T-helper 2 cell treated with Interferon-gamma antibody and Interleukin-4, amounts not matched to agents 5 μg/mL and 100 μg/mL, for 36 hours (primary cell): Measurements from ENCODE around the gene ANKRD24.
"Not testable (repeated sequence)": the region's sequence is repeated elsewhere in the genome, so short reads cannot be mapped to it uniquely, and the experiment has no call there.

Source experiments
- DNase-seq: peaks from one replicate; pipeline ENCODE4 v3.0.0; 2021; ENCODE audit warnings: low spot score
- H3K27ac Mint-ChIP-seq: one replicate; pipeline ENCODE4 v1.8.0; 2021; ENCODE audit warnings: mild to moderate bottlenecking, mixed read lengths
- H3K27me3 Mint-ChIP-seq: one replicate; pipeline ENCODE4 v1.8.0; 2021; ENCODE audit warnings: low read depth, mixed read lengths
- H3K36me3 Mint-ChIP-seq: one replicate; pipeline ENCODE4 v1.8.0; 2021; ENCODE audit warnings: low read depth, mixed read lengths
- H3K4me1 Mint-ChIP-seq: one replicate; pipeline ENCODE4 v1.8.0; 2021; ENCODE audit warnings: low read depth, mixed read lengths
- H3K4me3 Mint-ChIP-seq: one replicate; pipeline ENCODE4 v1.8.0; 2022; ENCODE audit warnings: mild to moderate bottlenecking, moderate library complexity, mixed read lengths
- H3K9me3 Mint-ChIP-seq: one replicate; pipeline ENCODE4 v1.8.0; 2021; ENCODE audit warnings: mixed read lengths

ANKRD24 gene

DNA sequence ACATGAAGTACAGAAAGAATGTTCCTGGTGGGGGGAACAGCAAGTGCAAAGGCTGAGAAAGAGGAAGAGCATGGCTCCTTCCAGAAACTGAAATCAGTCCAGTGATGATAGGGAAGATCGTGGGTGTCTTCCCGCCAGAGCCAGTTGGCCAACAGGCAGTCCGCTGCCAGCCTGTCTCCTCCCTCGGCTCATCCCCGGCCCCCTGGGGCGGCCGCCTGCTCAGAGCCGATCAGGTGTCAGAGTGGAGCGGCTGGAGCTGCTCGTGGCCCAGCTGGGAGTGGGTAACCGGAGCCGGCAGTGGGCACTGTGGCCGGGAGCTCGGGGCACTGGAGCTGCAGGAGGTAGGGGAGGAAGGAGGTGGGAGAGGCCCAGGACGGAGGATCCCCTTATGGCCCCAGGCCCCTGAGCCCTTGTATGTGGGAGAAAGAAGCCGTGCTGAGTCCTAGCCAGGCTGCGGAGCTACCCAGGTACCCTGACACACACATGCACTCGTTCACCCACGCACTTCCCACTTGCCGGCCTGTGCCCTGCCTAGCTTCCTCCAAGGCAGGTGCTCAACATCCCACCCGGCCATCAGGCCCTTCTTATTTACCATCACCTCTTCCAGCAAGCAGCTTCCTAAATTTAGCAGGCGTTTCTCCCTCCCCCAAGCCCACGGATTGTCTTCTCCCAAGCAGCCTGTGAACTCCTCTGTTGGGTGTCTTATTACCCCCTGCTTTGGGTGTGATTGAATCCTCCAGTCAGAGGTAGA lies 1.7 kb downstream of the ANKRD24 start:
- Mint-ChIP-seq H3K27me3 (no peaks in the 10 kb centered on the region), H3K4me3 (peak overlapping the region; percentile 58), H3K4me1 (peaks cover 25% of the 10 kb centered on the region), H3K9me3 (no peaks in the 10 kb centered on the region), H3K36me3 (peaks cover 13% of the 10 kb centered on the region), H3K27ac (no peak overlapping the region)
- no peak for DNase-seq

DNA sequence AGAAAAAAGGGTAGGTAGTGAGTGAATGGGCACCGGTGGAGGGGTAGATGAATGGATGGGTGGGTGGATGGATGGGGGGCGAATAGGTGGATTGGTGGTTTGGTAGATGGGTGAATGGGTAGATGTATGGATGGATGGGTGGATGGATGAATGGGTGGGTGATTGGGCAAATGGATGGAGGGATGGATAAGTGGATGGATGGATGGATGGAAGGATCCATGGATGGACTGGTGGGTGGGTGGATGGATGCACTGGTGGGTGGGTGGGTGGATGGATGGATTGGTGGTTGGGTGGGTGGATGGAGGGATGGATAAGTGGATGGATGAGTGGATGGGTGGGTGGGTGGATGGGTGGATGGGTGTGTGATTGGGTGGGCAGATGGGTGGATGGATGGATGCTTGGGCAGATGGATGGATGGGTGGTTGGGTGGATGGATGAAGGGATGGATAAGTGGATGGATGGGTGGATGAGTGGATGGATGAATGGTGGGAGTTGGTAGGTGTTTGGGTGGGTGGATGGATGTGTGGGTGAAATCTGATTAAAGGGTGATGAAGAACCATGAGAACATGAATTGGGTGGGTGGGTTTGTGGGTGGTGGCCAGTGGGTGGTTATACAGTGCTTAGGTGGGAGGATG lies 2.3 kb downstream of the ANKRD24 start:
- DNase-seq = no peak
- H3K27me3 Mint-ChIP-seq = no peaks in the 10 kb centered on the region
- H3K4me1 Mint-ChIP-seq = peaks cover 24% of the 10 kb centered on the region
- H3K27ac Mint-ChIP-seq = no peak overlapping the region
- H3K9me3 Mint-ChIP-seq = no peaks in the 10 kb centered on the region
- peaks cover 6% of the 10 kb centered on the region for H3K36me3 Mint-ChIP-seq
- no peak overlapping the region for H3K4me3 Mint-ChIP-seq

- no peak overlapping the region for H3K4me3 Mint-ChIP-seq
Observed at GRCh38 chr19:4185413-4186086, 3.1 kb downstream of the ANKRD24 start.

GRCh38 chr19:4186087-4186993 lies 3.9 kb downstream of the ANKRD24 start:
- Mint-ChIP-seq H3K27me3 (no peaks in the 10 kb centered on the region), H3K4me3 (no peak overlapping the region), H3K9me3 (no peaks in the 10 kb centered on the region), H3K36me3 (no peaks in the 10 kb centered on the region), H3K4me1 (peaks cover 18% of the 10 kb centered on the region), H3K27ac (no peak overlapping the region)
- DNase-seq = peak; percentile 63

More at GRCh38 chr19:4185413-4186086, 3.1 kb downstream of the ANKRD24 start:
- H3K27ac Mint-ChIP-seq = no peak overlapping the region
- no peaks in the 10 kb centered on the region for H3K9me3 Mint-ChIP-seq
- DNase-seq = no peak
- H3K4me1 Mint-ChIP-seq = peaks cover 24% of the 10 kb centered on the region
- no peaks in the 10 kb centered on the region for H3K27me3 Mint-ChIP-seq
- H3K36me3 Mint-ChIP-seq = peaks cover 2% of the 10 kb centered on the region

DNA sequence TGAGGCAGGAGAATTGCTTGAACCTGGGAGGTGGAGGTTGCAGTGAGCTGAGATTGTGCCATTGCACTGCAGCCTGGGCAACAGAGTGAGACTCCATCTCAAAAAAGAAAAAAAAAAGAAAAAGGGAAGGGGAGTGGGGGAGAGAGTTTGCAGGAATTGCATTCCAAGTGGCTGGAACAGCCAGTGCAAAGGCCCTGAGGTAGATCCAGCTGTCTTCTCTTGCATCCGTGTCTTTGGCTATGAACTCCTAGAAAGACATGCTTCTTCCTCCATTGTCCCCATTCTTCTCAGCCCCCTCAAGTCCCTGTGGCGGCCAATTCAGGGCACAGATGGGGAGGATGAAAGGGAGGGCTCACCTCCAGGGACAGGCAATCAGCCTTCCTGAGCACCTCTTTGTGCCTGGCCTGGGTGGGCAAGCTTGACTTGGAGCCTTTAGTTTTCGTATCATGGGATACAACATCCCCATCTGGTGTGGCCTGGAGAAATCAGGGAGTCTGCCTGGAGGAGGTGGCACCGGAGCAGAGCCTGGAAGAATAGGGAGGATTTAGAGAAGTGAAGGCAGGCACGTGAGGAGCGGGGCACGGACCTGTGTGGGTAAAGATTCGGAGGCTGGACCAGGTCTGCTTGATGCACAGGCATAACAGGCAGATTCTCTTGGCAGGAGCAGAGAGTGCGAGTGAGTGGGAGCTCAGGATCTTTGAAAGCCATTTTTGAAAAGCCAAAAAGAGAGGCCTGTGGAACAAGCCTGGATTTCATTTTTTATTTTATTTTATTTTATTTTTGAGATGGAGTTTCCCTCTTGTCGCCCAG lies 5.0 kb downstream of the ANKRD24 start:
- Mint-ChIP-seq H3K36me3 (no peaks in the 10 kb centered on the region), H3K9me3 (no peaks in the 10 kb centered on the region), H3K27ac (no peak overlapping the region), H3K27me3 (no peaks in the 10 kb centered on the region), H3K4me3 (no peak overlapping the region), H3K4me1 (peaks cover 13% of the 10 kb centered on the region)
- no peak for DNase-seq

DNA sequence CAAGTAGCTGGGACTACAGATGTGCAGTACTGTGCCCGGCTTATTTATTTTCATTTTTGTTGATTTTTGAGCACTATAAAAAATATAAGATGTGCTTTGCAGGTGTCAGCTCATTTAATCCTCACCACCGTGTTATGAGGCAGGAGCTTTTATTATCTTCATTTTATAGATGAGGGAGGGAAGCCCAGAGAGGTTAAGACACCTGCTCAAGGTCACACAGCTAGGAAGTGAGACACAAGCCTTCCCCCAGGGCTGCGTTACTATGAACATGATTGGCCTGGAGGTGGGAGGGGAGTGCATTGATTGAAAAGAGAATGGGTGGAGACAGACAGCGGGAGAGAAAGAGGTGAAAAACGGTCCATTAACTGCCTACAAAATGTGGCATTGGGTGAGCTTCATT lies 7.2 kb downstream of the ANKRD24 start:
- DNase-seq = no peak
- Mint-ChIP-seq H3K27me3 (peaks cover 5% of the 10 kb centered on the region), H3K4me1 (peaks cover 10% of the 10 kb centered on the region), H3K9me3 (no peaks in the 10 kb centered on the region), H3K27ac (no peak overlapping the region), H3K36me3 (no peaks in the 10 kb centered on the region), H3K4me3 (no peak overlapping the region)

DNA sequence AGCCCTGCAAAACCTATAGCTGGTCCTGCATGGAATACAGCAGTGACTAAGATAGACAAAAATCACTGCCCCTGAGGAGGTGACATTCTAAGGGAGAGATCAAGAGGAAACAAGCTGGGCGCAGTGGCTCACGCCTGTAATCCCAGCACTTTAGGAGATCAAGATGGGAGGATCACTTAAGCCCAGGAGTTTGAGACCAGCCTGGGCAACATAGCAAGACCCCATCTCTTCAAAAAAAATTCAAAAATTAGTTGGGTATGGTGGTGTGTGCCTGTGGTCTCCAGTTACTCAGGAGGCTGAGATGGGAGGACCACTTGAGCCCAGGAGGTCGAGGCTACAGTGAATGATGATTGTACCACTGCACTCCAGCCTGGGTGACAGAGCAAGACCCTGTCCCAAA lies 10.0 kb downstream of the ANKRD24 start:
- not testable (repeated sequence) for H3K36me3 Mint-ChIP-seq, H3K4me1 Mint-ChIP-seq, H3K9me3 Mint-ChIP-seq, H3K27ac Mint-ChIP-seq, DNase-seq, H3K4me3 Mint-ChIP-seq
- peaks cover 17% of the 10 kb centered on the region for H3K27me3 Mint-ChIP-seq

- H3K27ac Mint-ChIP-seq = no peak overlapping the region
- H3K27me3 Mint-ChIP-seq = peaks cover 27% of the 10 kb centered on the region
- H3K36me3 Mint-ChIP-seq = peaks cover 10% of the 10 kb centered on the region
- H3K4me1 Mint-ChIP-seq = peaks cover 9% of the 10 kb centered on the region
- H3K4me3 Mint-ChIP-seq = no peak overlapping the region
- no peak for DNase-seq
- peaks cover 10% of the 10 kb centered on the region for H3K9me3 Mint-ChIP-seq
Observed at GRCh38 chr19:4194353-4194752, 11.9 kb downstream of the ANKRD24 start.

DNA sequence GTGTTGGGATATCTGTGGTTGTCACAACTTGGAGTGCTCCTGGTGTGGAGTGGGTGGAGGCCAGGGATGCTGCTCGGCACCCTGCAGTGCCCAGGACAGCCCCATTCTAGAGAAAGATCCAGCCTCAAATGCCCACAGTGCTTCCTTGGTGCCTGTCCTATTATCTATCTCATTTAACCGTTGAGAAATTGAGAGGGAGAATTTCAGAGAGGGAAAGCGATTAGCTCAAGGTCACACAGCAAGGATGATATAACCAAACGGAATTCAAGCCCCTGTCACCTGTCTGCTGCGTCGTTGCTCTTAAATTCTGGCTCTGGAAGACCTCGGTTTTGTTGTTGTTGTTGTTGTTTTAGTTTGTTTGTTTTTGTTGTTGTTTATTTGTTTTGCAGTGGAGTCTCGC lies 13.5 kb downstream of the ANKRD24 start:
- Mint-ChIP-seq H3K27me3 (peaks cover 30% of the 10 kb centered on the region), H3K4me1 (peaks cover 9% of the 10 kb centered on the region), H3K27ac (no peak overlapping the region), H3K4me3 (no peak overlapping the region), H3K36me3 (peaks cover 10% of the 10 kb centered on the region), H3K9me3 (peaks cover 10% of the 10 kb centered on the region)
- DNase-seq = no peak

- Mint-ChIP-seq H3K4me1 (peaks cover 9% of the 10 kb centered on the region), H3K27ac (peak overlapping the region; percentile 60), H3K36me3 (peaks cover 10% of the 10 kb centered on the region), H3K4me3 (no peak overlapping the region), H3K9me3 (peaks cover 10% of the 10 kb centered on the region), H3K27me3 (peaks cover 31% of the 10 kb centered on the region)
- DNase-seq = no peak
Observed at GRCh38 chr19:4196587-4197148, 14.2 kb downstream of the ANKRD24 start.

DNA sequence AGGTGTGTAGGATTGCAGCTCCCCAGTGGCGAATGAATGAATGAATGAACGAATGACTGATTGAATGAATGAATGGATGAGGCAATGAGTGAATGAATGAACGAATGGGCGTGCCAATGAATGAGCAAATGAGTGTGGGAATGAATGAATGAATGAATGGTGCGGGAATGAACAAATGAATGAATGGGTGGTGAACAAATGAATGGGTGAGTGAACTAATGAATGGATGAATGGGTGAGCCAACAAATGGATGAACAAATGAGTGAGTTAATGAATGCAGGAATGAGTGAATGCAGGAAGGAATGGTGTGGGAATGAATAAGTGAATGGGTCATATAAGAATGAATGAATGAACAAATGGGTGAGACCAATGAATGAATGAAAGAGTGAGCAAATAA lies 14.7 kb downstream of the ANKRD24 start:
- Mint-ChIP-seq H3K4me3 (peak overlapping the region; percentile 9), H3K27me3 (peaks cover 31% of the 10 kb centered on the region), H3K27ac (peak overlapping the region; percentile 60), H3K36me3 (peaks cover 10% of the 10 kb centered on the region), H3K4me1 (peaks cover 9% of the 10 kb centered on the region), H3K9me3 (peaks cover 10% of the 10 kb centered on the region)
- DNase-seq = no peak

GRCh38 chr19:4197625-4198466 lies 15.4 kb downstream of the ANKRD24 start:
- Mint-ChIP-seq H3K4me3 (peak overlapping the region; percentile 9), H3K27ac (no peak overlapping the region), H3K4me1 (peaks cover 9% of the 10 kb centered on the region), H3K36me3 (peaks cover 10% of the 10 kb centered on the region), H3K27me3 (peaks cover 31% of the 10 kb centered on the region), H3K9me3 (peaks cover 10% of the 10 kb centered on the region)
- no peak for DNase-seq
